Frontal cortex (tissue), 4 donors: ENCODE data around the gene POGLUT3. TPM values are rescaled to one million over a fixed set of nuclear protein-coding genes. Genes with fewer than 3 reads are reported as not detected.

Source experiments
- DNase-seq, 2 donors: peaks; one replicate each; pipeline ENCODE4 v3.0.0; 2012; ENCODE audit warnings: low spot score in 2 of 2
- FAIRE-seq: peaks from 2 replicates; lab custom pipeline; 2012; peaks lifted over from hg19 to GRCh38; lab: Jason Lieb, UNC
- total RNA-seq: library from RNA; depleted of rRNA; stranded (reverse); fragments of >200 nt; gene quantifications from one replicate; pipeline ENCODE4 v1.2.3, GENCODE V29; 2014
- donor health status: control.
- donor health status: control.
- donor health status: control.

The POGLUT3 gene
- total RNA-seq, 1 donor from 2014 or later: 5.7 TPM

DNA sequence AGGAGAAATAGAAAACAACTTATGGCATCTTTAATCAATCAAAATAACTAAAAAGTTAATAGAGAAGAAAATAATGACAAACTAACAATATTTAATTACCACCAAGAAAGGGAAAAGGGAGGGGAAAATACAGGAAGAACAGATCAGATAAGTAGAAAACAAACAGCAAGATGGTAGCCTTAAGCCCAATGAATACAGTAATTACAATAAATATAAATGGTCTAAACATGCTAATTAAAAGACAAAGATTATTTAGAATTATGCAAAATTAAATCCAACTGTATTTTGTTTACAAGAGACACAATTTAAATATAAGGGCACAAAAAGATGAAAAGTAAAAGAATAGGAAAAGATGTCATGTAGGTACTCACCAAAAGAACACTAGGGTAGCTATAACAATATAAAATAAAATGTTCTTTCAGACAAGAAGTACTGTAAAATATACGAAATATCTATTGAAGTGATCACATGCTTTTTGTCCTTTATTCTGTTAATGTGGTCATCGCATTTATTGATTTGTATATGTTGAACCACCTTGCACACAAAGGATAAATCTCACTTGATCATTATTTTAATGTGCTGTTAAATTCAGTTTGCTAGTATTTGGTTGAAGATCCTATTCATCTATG lies 44.9 kb downstream of the POGLUT3 start:
- FAIRE-seq: no peak
- DNase-seq: no peak

Other genes starting within 250 kb of the POGLUT3 start
- 0.41 TPM for gene C11orf65, start 30.9 kb downstream of the POGLUT3 start, total RNA-seq
- gene EXPH5, start 95.4 kb upstream of the POGLUT3 start, total RNA-seq: under 0.01 TPM
- gene DDX10, start 166.7 kb upstream of the POGLUT3 start, total RNA-seq: 31.4 TPM